H1 (cell line): ENCODE measurements around the gene CNBD2.

Experiments
- ATF2 ChIP-seq: IDR thresholded peaks from 2 replicates; pipeline ENCODE4 v1.6.1; 2012; ENCODE audit warnings: low read length, inconsistent platforms
- CTCF ChIP-seq, 3 experiments: IDR thresholded peaks; 1 replicate in 2 of 3; 2 replicates in 1 of 3; pipeline versions ENCODE4 v1.5.1 to v1.6.1; 2011; ENCODE audit warnings: low read length in 3 of 3, mild to moderate bottlenecking in 3 of 3, inconsistent platforms in 2 of 3, low read depth in 1 of 3, moderate library complexity in 1 of 3; ENCODE audit not compliant: insufficient read depth in 1 of 3; ENCODE audit errors: control extremely low read depth in 1 of 3
- EZH2 ChIP-seq: fragments of 200-600 bp; sonication (generic); IDR thresholded peaks from 2 replicates; pipeline ENCODE4 v1.7.1; 2012; ENCODE audit warnings: low read depth, mild to moderate bottlenecking, moderate library complexity, low read length, inconsistent platforms; ENCODE audit not compliant: severe bottlenecking
- HDAC6 ChIP-seq: IDR thresholded peaks from one replicate; pipeline ENCODE4 v1.7.1; 2012; ENCODE audit warnings: low read depth, mild to moderate bottlenecking, inconsistent platforms, low read length, moderate library complexity
- KDM5A ChIP-seq: fragments of 200-600 bp; IDR thresholded peaks from 2 replicates; pipeline ENCODE4 v1.7.1; 2012; ENCODE audit warnings: mild to moderate bottlenecking, low read length, inconsistent platforms, mixed read lengths
- POLR2A ChIP-seq, 2 experiments: IDR thresholded peaks; 1 replicate in 1 of 2; 2 replicates in 1 of 2; pipeline ENCODE4 v1.6.1; 2011; ENCODE audit warnings: low read depth in 2 of 2, low read length in 2 of 2, mild to moderate bottlenecking in 2 of 2; ENCODE audit errors: control extremely low read depth in 1 of 2
- POU5F1 ChIP-seq: IDR thresholded peaks from 2 replicates; pipeline ENCODE4 v1.6.1; 2011; ENCODE audit warnings: low read depth, mild to moderate bottlenecking, low read length, moderate library complexity
- SAP30 ChIP-seq: fragments of 300-600 bp; sonication (generic); IDR thresholded peaks from 2 replicates; pipeline ENCODE4 v1.7.1; 2012; ENCODE audit warnings: low read length, moderate library complexity, mild to moderate bottlenecking, inconsistent platforms; ENCODE audit not compliant: insufficient read depth, insufficient replicate concordance
- YY1 ChIP-seq: IDR thresholded peaks from 2 replicates; pipeline ENCODE4 v1.6.1; 2011; ENCODE audit warnings: low read depth, mild to moderate bottlenecking, low read length

DNA sequence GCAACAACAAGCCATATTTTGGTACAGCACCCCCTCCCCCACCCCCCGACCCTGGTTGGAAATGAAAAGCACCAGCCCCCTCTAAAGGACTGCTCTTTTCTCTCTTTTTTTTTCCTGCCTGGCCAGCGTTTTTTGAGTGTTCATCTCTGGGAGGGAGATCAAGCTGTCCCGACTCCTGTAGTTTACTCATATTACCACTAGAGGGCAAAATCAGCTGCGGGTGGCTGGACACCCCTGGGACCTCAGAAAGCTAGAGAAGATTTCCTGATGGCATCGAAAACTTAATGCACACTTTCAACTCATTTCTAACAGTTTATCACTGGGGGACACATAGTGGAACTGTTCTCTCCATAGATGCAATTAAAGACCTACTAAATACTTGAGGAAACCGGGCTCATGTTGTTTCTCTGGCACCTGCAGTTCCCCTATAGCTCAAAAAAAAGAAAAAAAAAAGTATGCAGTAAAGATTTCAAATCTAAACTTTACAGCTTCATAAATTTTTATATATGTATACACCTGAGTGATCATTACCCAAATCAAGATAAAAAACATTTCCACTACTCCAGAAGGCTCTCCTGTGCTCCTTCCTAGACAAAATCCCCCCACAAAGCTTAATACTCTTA is 24.4 kb downstream of the CNBD2 start:
- no peak for TF ChIP-seq KDM5A
- peak; percentile 45 to 84 (median 81) for TF ChIP-seq CTCF (IDR thresholded peaks at IDR 0.05; ENCODE audit: control extremely low read depth in 1 of 3, insufficient read depth in 1 of 3, low read depth in 1 of 3, low read length in 3 of 3)
- TF ChIP-seq EZH2 = no peak
- TF ChIP-seq POU5F1 = no peak
- TF ChIP-seq ATF2 = no peak
- TF ChIP-seq HDAC6 = no peak
- no peak for TF ChIP-seq YY1
- no peak for TF ChIP-seq POLR2A (IDR thresholded peaks at IDR 0.05; ENCODE audit: control extremely low read depth in 1 of 2, low read depth in 2 of 2, low read length in 2 of 2)
- TF ChIP-seq SAP30 = no peak
